Muscle layer of colon (tissue), 2 donors: ENCODE data around the gene BICDL2.

ENCODE experiments used
- H3K27ac ChIP-seq: one replicate; pipeline ENCODE4 v1.7.0; 2013; ENCODE audit warnings: low read depth, mild to moderate bottlenecking, low read length, moderate library complexity
- H3K27me3 ChIP-seq, 2 donors: one replicate each; pipeline ENCODE4 v1.7.0; 2013; ENCODE audit warnings: low read length in 2 of 2, mild to moderate bottlenecking in 2 of 2; ENCODE audit not compliant: insufficient read depth in 2 of 2, control insufficient read depth in 1 of 2
- H3K36me3 ChIP-seq: one replicate; pipeline ENCODE4 v1.7.0; 2013; ENCODE audit warnings: mild to moderate bottlenecking, low read length; ENCODE audit not compliant: insufficient read depth
- H3K4me1 ChIP-seq: one replicate; pipeline ENCODE4 v1.7.0; 2013; ENCODE audit warnings: mild to moderate bottlenecking, low read length; ENCODE audit not compliant: insufficient read depth
- H3K4me3 ChIP-seq, 2 donors: one replicate each; pipeline ENCODE4 v1.7.0; 2013; ENCODE audit warnings: low read length in 2 of 2, low read depth in 1 of 2, mild to moderate bottlenecking in 1 of 2, moderate library complexity in 1 of 2
- H3K9ac ChIP-seq: one replicate; pipeline ENCODE4 v1.7.0; 2013; ENCODE audit warnings: low read length
- H3K9me3 ChIP-seq: one replicate; pipeline ENCODE4 v1.7.0; 2013; ENCODE audit warnings: mild to moderate bottlenecking, low read length
- donor health status: abdominal sarcoma.
- donor health status: Adenocarcinoma of cecum.

The BICDL2 gene

DNA sequence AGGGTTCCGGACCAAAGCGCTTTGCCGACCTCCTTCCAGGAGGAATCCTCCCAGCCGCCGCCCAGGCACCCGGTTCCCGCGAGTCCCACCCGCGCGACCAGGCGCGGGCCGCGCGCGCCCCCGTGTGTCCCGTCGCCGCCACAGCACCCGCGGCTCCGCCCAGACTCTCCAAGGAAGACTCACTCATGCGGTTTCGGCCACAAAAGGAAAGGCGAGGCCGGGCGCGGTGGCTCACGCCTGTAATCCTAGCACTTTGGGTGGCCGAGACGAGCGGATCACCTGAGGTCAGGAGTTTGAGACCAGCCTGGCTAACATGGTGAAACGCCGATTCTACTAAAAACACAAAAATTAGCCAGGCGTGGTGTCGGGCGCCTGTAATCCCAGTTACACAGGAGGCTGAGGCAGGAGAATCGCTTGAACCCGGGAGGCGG lies 53.0 kb downstream of the BICDL2 start:
- H3K27ac ChIP-seq, result no peak overlapping the region
- H3K4me3 ChIP-seq, result no peak overlapping the region
- H3K4me1 ChIP-seq, result no peaks in the 10 kb centered on the region
- no peaks in the 10 kb centered on the region for H3K36me3 ChIP-seq
- peaks cover 0 to 11% of the 10 kb centered on the region in 2 donors for H3K27me3 ChIP-seq
- no peaks in the 10 kb centered on the region for H3K9me3 ChIP-seq
- H3K9ac ChIP-seq, result no peak overlapping the region

DNA sequence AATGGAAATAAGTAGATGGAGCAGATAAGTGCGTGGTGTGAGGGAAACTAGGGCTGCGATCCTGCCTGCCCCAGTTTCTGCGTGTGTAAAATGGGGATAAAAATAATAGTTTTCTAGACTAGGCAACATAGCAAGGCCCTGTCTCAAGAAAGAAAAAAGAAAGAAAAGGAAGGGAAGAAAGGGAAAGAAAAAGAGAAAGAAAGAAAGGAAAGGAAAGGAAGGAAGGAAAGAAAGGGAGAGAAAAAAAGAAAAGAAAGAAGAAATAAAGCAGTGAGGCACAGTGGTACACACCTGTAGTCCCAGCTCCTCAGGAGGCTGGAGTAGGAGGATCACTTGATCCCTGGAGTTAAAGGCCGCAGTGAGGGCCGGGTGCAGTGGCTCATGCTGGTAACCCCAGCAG lies 54.3 kb downstream of the BICDL2 start:
- Histone ChIP-seq H3K27ac (no peak overlapping the region), H3K9me3 (no peaks in the 10 kb centered on the region), H3K27me3 (peaks cover 0 to 18% of the 10 kb centered on the region in 2 donors), H3K9ac (no peak overlapping the region), H3K4me1 (no peaks in the 10 kb centered on the region), H3K36me3 (no peaks in the 10 kb centered on the region), H3K4me3 (no peak overlapping the region)

DNA sequence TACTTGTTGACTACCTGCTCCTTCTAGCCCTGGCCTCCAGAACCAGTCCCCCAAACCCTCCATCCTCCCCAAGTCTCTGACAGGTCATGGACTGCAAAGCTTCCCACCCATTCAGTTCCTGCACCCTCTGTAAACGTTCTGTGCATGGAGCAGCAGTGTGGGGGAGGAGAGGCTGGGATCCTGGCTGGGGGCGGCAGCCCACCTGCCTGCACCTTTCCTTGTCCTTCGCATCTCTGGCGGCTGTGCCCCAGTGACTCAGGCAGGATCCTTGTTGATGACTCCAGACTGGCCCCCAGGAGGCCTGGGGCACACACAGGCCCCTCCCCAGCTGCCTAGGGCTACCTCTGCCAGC lies 54.9 kb downstream of the BICDL2 start:
- H3K27ac ChIP-seq, result no peak overlapping the region
- H3K4me1 ChIP-seq, result no peaks in the 10 kb centered on the region
- no peaks in the 10 kb centered on the region for H3K9me3 ChIP-seq
- H3K36me3 ChIP-seq, result no peaks in the 10 kb centered on the region
- no peak overlapping the region for H3K4me3 ChIP-seq
- no peak overlapping the region for H3K9ac ChIP-seq
- H3K27me3 ChIP-seq, result peaks cover 0 to 18% of the 10 kb centered on the region in 2 donors

DNA sequence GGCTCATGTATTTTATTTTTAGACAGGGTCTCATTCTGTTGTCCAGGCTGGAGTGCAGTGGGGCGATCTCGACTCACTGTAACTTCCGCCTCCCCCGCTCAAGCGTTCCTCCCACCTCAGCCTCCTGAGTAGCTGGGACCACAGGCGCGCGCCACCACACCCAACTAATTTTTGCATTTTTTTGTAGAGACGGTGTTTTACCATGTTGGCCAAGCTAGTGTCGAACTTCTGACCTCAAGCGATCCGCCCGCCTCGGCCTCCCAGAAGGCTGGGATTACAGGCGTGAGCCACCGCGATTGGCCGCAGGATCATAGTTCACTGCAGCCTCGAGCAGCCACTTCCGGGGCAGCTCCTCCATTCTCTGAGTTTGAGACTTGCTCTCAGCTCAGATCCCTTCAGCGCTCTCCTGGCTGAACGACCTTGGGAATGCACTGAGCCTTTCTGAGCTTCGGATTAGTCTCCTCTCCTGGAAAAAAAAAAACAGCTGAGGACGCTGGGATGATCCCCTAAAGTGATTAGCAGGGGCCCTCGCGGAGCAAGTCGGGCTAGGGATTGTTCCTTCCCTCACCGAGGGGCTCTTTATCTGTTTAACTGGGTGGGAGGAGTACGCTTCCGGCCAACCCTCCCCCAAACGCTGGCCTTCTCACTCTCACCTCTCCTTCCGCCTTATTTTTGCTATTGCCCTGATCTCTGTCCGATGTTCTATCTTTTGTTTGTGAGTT lies 55.4 kb downstream of the BICDL2 start:
- peak overlapping the region; percentile 92 for H3K27ac ChIP-seq
- H3K9ac ChIP-seq, result peak overlapping the region; percentile 71
- peaks cover 0 to 18% of the 10 kb centered on the region in 2 donors for H3K27me3 ChIP-seq
- H3K4me3 ChIP-seq, result peak overlapping the region in 1 of 2 donors; percentile 86
- no peaks in the 10 kb centered on the region for H3K9me3 ChIP-seq
- H3K36me3 ChIP-seq, result no peaks in the 10 kb centered on the region
- H3K4me1 ChIP-seq, result no peaks in the 10 kb centered on the region

DNA sequence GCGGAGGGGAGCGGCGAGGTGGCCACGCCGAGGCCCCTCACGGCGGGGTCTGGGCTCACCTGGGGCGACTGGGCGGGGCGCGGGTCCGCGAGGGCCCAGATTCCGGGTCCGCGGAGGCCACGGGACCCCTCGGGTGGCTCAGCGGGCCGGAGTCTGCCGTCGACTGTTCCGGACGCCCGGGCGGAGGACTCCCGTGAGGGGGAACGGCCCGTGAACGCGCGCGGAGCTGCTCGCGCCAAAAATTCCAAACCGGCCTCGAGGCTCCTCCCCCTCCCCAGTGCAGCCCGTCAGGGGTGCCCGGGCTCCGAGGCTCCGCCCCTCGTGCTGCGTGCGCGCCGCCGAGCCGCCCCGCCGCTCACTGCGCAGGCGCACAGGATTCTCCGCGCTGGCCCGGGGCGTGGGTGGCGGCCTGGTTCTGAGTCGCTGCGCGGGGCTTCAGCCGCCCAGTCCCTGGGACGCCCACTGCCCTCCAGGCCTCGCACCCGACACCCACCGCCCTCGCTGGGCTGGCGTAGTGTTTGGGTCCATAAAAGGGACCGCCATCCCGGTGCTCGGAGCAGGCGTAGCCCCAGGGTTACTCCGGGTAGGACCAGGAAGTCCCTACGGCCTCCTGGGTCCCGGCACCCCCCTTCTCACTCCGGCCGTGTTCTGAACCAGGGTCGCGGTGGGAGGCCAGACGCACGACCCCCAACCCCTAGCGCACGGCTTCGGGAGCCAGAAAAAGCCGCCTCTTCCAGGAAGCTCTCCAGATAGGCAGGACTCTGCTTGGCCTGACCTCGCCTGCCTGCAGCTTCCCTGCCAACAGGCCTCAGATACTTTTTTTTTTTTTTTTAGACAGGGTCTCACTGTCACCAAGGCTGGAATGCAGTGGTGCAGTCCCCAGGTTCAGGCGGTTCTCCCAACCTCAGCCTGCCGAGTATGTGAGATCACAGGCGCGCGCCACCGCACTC lies 56.2 kb downstream of the BICDL2 start, which contains the start of gene PKMYT1:
Gene PKMYT1 (minus strand): TSS at position 220 of the 950 bp plus-strand sequence. CDS start 789 bp downstream, outside the sequence.
- peak within 1 kb of the TSS; percentile 92 for H3K27ac ChIP-seq
- H3K4me1 ChIP-seq, result no peaks in the 10 kb centered on the region
- H3K4me3 ChIP-seq, result peak within 1 kb of the TSS; percentile 71 to 86
- peak within 1 kb of the TSS; percentile 71 for H3K9ac ChIP-seq
- peaks cover 0 to 21% of the 10 kb centered on the region in 2 donors for H3K27me3 ChIP-seq
- no peaks in the 10 kb centered on the region for H3K9me3 ChIP-seq
- no peaks in the 10 kb centered on the region for H3K36me3 ChIP-seq

DNA sequence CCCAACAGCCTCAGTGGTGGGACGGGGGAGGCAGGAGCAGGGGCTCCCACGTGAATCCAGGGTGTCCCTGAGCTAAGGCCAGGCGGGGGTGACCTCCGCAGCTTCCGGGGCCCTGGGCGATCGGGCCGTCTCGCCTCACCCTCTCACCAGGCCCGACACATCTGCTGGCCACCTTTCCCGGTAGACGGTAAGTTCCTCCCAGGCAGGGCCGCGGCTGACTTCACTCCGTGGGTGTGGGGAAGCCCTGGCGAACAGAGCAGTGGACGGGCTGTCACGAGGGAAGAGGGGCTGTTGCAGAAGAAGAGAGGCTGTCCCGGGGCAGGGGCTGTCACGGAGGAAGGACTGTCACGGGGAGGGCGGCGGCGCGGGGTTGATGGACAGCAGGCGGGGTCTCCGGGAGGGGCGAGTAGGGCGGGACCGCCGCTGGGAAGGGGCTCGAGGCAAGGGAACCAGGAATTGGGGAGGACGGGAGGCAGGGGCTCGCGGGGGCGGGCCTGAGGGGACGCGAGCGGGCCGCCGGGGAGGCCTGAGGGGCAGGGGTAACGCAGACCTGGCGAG lies 57.0 kb downstream of the BICDL2 start:
- Histone ChIP-seq H3K36me3 (no peaks in the 10 kb centered on the region), H3K9me3 (no peaks in the 10 kb centered on the region), H3K27me3 (peaks cover 0 to 21% of the 10 kb centered on the region in 2 donors), H3K4me1 (no peaks in the 10 kb centered on the region), H3K4me3 (peak overlapping the region in 1 of 2 donors; percentile 38), H3K9ac (no peak overlapping the region), H3K27ac (no peak overlapping the region)
